ENCODE measurements around the gene SNRNP40.
"Not testable (repeated sequence)": the region's sequence is repeated elsewhere in the genome, so short reads cannot be mapped to it uniquely, and the experiment has no call there.

Gene SNRNP40

GRCh38 chr1:31300193-31300592 lies 3.6 kb upstream of the SNRNP40 start:
- Mint-ChIP-seq H3K36me3 (peaks cover 10% of the 10 kb centered on the region), H3K4me1 (peaks cover 50% of the 10 kb centered on the region), H3K9me3 (no peaks in the 10 kb centered on the region), H3K27me3 (no peaks in the 10 kb centered on the region), H3K27ac (no peak overlapping the region), H3K4me3 (no peak overlapping the region)

DNA sequence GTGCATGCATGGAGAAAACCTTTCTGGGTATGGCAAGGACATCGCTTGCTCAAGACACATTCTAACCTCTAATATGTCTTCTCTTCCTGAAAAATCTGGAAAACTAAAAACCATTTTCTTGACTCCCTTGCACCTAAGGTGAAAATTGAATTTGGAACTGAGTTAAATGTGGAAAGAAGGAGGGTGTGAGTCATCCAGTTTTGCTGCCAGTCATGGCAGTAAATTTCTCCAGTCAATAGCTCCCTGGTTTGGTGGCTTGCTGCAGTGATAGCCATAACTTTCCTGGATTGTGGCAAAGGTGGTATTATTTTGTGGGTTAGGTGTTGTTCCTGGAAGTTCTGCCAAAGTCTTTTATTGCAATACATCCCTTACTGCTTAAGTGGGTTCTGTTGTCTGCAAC lies 2.8 kb upstream of the SNRNP40 start:
- H3K9me3 Mint-ChIP-seq = no peaks in the 10 kb centered on the region
- peak overlapping the region; percentile 37 for H3K4me3 Mint-ChIP-seq
- H3K27ac Mint-ChIP-seq = no peak overlapping the region
- no peaks in the 10 kb centered on the region for H3K27me3 Mint-ChIP-seq
- H3K36me3 Mint-ChIP-seq = peaks cover 14% of the 10 kb centered on the region
- H3K4me1 Mint-ChIP-seq = peaks cover 56% of the 10 kb centered on the region

DNA sequence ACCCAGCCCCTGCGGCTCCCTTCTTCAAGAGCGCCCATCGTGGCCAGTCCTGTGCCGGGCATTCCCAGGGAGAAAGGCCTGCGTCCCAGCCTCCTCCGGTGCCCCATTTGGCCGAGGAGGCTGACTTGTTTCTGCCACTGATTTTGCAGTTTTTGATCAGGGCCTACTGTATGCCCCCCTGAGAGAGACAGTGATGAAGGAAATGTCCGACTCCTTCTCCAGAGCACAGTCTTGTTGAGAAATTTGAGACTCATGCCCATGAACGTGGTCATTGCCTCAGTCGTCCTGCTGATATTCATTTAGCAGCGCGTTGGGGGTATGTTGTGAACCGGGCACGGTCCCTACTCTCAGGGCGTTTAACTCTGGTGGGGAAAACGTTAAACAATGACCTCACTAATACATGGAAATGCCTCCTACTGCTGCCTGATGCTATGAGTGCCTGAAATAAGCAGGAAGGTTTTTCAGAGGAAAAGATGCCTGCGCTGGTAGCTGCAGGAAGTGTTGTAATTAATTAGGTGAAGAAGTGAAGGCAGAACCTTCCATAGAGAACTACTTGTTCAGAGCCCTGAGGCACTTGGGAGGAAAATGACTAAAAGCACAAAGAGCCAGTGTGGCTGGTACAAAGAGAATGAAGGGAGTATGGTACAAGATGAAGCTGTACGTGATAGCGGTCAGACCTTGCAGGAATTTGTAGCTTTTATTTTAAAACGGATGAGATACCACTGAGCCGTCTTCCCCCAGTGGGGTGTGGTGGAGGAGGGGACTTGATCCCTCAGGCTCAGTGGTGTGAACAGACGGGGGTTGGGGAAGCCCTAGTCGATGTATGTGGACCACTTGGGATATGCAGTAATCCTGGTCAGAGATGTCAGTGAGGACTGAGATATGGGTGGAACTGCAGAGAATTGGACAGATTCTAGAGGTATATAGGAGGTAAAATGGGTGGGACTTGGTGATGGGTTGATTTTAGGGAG lies 974 bp upstream of the SNRNP40 start:
- Mint-ChIP-seq H3K4me1 (peaks cover 55% of the 10 kb centered on the region), H3K27me3 (no peaks in the 10 kb centered on the region), H3K4me3 (no peak overlapping the region), H3K27ac (peak overlapping the region; percentile 44), H3K9me3 (no peaks in the 10 kb centered on the region), H3K36me3 (peaks cover 20% of the 10 kb centered on the region)

- peaks cover 50% of the 10 kb centered on the region for H3K4me1 Mint-ChIP-seq
- H3K27ac Mint-ChIP-seq = no peak overlapping the region
- peaks cover 18% of the 10 kb centered on the region for H3K36me3 Mint-ChIP-seq
- no peaks in the 10 kb centered on the region for H3K9me3 Mint-ChIP-seq
- H3K27me3 Mint-ChIP-seq = no peaks in the 10 kb centered on the region
- H3K4me3 Mint-ChIP-seq = no peak overlapping the region
Observed at GRCh38 chr1:31295874-31296485, 608 bp downstream of the SNRNP40 start.

- Mint-ChIP-seq H3K36me3 (peaks cover 17% of the 10 kb centered on the region), H3K9me3 (no peaks in the 10 kb centered on the region), H3K4me1 (peaks cover 16% of the 10 kb centered on the region), H3K27me3 (no peaks in the 10 kb centered on the region), H3K4me3 (no peak overlapping the region), H3K27ac (no peak overlapping the region)
Observed at GRCh38 chr1:31289021-31289420, 7.6 kb downstream of the SNRNP40 start.

GRCh38 chr1:31287791-31288190 lies 8.8 kb downstream of the SNRNP40 start:
- Mint-ChIP-seq H3K4me1 (peaks cover 12% of the 10 kb centered on the region), H3K36me3 (peaks cover 18% of the 10 kb centered on the region)
- not testable (repeated sequence) for H3K4me3 Mint-ChIP-seq, H3K9me3 Mint-ChIP-seq, H3K27me3 Mint-ChIP-seq, H3K27ac Mint-ChIP-seq

DNA sequence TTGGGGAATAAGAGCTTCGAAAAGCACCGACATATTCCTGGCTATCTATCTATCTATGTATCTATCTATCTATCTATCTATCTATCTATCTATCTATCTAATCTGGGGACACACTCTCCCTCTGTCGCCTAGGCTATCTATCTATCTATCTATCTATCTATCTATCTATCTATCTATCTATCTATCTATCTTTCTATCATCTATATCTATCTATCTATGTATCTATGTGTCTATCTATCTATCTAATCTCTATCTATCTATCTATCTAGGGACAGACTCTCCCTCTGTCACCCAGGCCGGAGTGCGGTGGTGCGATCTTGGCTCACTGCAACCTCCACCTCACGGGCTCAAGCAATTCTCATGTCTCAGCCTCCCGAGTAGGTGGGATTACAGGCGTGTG lies 14.2 kb downstream of the SNRNP40 start:
- H3K4me1 Mint-ChIP-seq = peaks cover 12% of the 10 kb centered on the region
- H3K27ac Mint-ChIP-seq, H3K9me3 Mint-ChIP-seq, H3K4me3 Mint-ChIP-seq, H3K27me3 Mint-ChIP-seq: not testable (repeated sequence)
- H3K36me3 Mint-ChIP-seq = peaks cover 21% of the 10 kb centered on the region

- peaks cover 17% of the 10 kb centered on the region for H3K4me1 Mint-ChIP-seq
- H3K36me3 Mint-ChIP-seq = peaks cover 12% of the 10 kb centered on the region
- H3K27ac Mint-ChIP-seq = no peak overlapping the region
- H3K4me3 Mint-ChIP-seq = no peak overlapping the region
- H3K27me3 Mint-ChIP-seq = no peaks in the 10 kb centered on the region
- H3K9me3 Mint-ChIP-seq = no peaks in the 10 kb centered on the region
Observed at GRCh38 chr1:31273619-31274018, 23.0 kb downstream of the SNRNP40 start.

- peaks cover 11% of the 10 kb centered on the region for H3K36me3 Mint-ChIP-seq
- peaks cover 11% of the 10 kb centered on the region for H3K4me1 Mint-ChIP-seq
- H3K27me3 Mint-ChIP-seq = no peaks in the 10 kb centered on the region
- H3K9me3 Mint-ChIP-seq = no peaks in the 10 kb centered on the region
- no peak overlapping the region for H3K27ac Mint-ChIP-seq
- H3K4me3 Mint-ChIP-seq = no peak overlapping the region
Observed at GRCh38 chr1:31272369-31272768, 24.2 kb downstream of the SNRNP40 start.

GRCh38 chr1:31266547-31266946 lies 30.0 kb downstream of the SNRNP40 start:
- Mint-ChIP-seq H3K4me3 (no peak overlapping the region), H3K9me3 (no peaks in the 10 kb centered on the region), H3K27ac (no peak overlapping the region), H3K27me3 (no peaks in the 10 kb centered on the region), H3K36me3 (peaks cover 23% of the 10 kb centered on the region), H3K4me1 (no peaks in the 10 kb centered on the region)

GRCh38 chr1:31264790-31265386 lies 31.7 kb downstream of the SNRNP40 start:
- Mint-ChIP-seq H3K9me3 (no peaks in the 10 kb centered on the region), H3K27ac (no peak overlapping the region), H3K27me3 (no peaks in the 10 kb centered on the region), H3K4me1 (no peaks in the 10 kb centered on the region), H3K36me3 (peaks cover 24% of the 10 kb centered on the region), H3K4me3 (no peak overlapping the region)

GRCh38 chr1:31263408-31263807 lies 33.2 kb downstream of the SNRNP40 start:
- Mint-ChIP-seq H3K4me3 (no peak overlapping the region), H3K4me1 (no peaks in the 10 kb centered on the region), H3K36me3 (peaks cover 26% of the 10 kb centered on the region), H3K27me3 (no peaks in the 10 kb centered on the region), H3K27ac (no peak overlapping the region), H3K9me3 (no peaks in the 10 kb centered on the region)

DNA sequence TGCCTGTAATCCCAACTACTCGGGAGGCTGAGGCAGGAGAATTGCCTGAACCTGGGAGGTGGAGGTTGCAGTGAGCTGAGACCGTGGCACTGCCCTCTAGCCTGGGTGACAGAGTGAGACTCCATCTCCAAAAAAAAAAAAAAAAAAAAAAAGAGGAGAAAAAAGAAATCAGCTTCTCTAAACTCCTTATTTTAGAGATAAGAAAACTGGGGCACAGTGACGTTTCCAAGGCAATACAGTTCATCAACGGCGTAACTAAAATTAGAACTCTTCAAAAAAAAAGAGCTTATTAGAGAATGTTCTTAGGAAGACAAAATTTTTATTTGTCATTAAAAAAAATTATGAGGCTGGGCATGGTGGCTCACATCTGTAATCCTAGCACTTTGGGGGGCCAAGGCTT lies 34.2 kb downstream of the SNRNP40 start:
- not testable (repeated sequence) for H3K27ac Mint-ChIP-seq, H3K4me3 Mint-ChIP-seq, H3K9me3 Mint-ChIP-seq, H3K4me1 Mint-ChIP-seq, H3K27me3 Mint-ChIP-seq
- peaks cover 32% of the 10 kb centered on the region for H3K36me3 Mint-ChIP-seq

DNA sequence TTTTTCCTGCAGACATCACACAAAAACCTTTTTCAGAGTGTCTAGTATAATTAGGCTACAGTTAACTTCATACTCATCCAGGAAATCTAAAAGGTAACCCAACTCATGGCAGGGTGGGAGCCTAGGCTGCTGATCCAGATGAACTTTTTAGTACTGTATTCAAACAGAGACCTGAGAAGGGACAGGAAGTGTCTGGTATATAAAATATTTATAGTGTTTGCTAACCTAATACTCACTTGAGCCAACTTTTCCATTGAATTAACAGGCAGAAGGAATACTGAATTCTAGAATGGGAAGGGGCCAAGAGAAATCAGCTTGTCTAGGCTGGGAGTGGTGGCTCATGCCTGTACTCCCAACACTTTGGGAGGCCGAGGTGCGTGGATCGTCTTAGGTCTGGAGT lies 34.7 kb downstream of the SNRNP40 start:
- Mint-ChIP-seq H3K27me3 (no peaks in the 10 kb centered on the region), H3K27ac (no peak overlapping the region), H3K4me3 (no peak overlapping the region), H3K36me3 (peaks cover 31% of the 10 kb centered on the region), H3K9me3 (no peaks in the 10 kb centered on the region), H3K4me1 (no peaks in the 10 kb centered on the region)

DNA sequence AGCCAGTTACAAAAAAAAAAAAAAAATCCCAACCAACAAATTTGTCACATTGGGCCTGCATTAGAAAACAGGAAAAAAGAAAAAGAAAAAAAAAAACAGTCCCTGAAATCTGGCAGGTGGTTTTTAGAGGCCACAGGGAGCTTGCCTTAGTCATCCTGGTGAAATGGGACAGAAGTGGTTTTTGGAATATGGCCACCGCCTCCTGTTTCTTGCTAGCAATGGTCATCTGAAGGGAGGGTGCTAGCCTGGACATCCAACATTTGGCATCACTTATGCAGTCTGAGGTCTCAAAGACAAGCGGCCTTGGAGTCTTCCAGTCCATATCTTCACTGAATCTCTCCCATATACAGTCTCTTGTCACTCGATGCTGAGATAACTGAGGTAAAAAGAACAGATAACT lies 36.8 kb downstream of the SNRNP40 start:
- H3K4me1 Mint-ChIP-seq = no peaks in the 10 kb centered on the region
- no peak overlapping the region for H3K4me3 Mint-ChIP-seq
- H3K9me3 Mint-ChIP-seq = no peaks in the 10 kb centered on the region
- peaks cover 22% of the 10 kb centered on the region for H3K36me3 Mint-ChIP-seq
- H3K27me3 Mint-ChIP-seq = no peaks in the 10 kb centered on the region
- H3K27ac Mint-ChIP-seq = no peak overlapping the region

DNA sequence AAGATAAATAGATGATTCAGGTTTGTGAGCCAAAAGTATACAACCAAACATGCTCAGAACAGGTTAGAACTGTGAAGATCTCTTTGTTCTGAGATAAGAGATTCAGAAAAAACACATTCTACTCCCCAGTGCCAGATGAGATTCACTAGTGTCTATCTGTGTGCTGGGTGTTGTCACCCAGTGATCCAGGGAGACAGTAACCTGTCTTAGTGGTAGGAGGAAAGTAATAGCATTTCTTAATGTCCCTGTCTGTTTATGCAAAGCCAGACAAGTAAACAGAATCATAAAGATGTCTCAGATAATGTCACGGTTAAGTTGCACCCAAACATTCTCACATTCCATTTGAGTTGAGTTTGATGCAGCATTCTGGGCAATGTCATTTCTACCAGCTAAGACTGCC lies 38.0 kb downstream of the SNRNP40 start:
- H3K27me3 Mint-ChIP-seq = no peaks in the 10 kb centered on the region
- H3K4me1 Mint-ChIP-seq = no peaks in the 10 kb centered on the region
- H3K27ac Mint-ChIP-seq = no peak overlapping the region
- H3K9me3 Mint-ChIP-seq = no peaks in the 10 kb centered on the region
- H3K4me3 Mint-ChIP-seq = no peak overlapping the region
- H3K36me3 Mint-ChIP-seq = peaks cover 18% of the 10 kb centered on the region

Data from activated naive CD4-positive, alpha-beta T cell treated with anti-CD3 and anti-CD28 coated beads, Interleukin-2, amount 50 U/mL, for 24 hours (primary cell).